Body of pancreas (tissue), 4 donors: Measurements from ENCODE around the gene KATNAL2. TPM values are rescaled to one million over a fixed set of nuclear protein-coding genes. Genes with fewer than 3 reads are reported as not detected.
A peak's percentile ranks its signal among the peaks of the same experiment; 100 is the strongest.
"Not testable (repeated sequence)": the region's sequence is repeated elsewhere in the genome, so short reads cannot be mapped to it uniquely, and the experiment has no call there.

Source experiments
- ATAC-seq: fragments of 150-250 bp; one replicate; pipeline ENCODE4 v1.9.1; 2016
- DNase-seq, 4 donors: peaks; one replicate each; pipeline ENCODE4 v3.0.0-alpha.2; 2019
- H3K27ac ChIP-seq, 4 donors: fragments of 200-600 bp; sonication (generic); 1 replicate in 3 of 4; 2 replicates in 1 of 4; pipeline versions ENCODE4 v1.5.1 to v1.6.1; 2016 to 2019; ENCODE audit warnings: mild to moderate bottlenecking in 1 of 4, mixed read lengths in 1 of 4, moderate library complexity in 1 of 4
- H3K27me3 ChIP-seq, 2 donors: fragments of 200-600 bp; sonication (generic); one replicate each; pipeline ENCODE4 v1.6.0; 2016; ENCODE audit warnings: mild to moderate bottlenecking in 1 of 2
- H3K36me3 ChIP-seq, 2 donors: fragments of 200-600 bp; sonication (generic); replicated peaks in 1 of 2; 2 replicates each; pipeline ENCODE4 v1.5.1; 2016; ENCODE audit warnings: low read depth in 2 of 2; ENCODE audit not compliant: insufficient read depth in 1 of 2
- H3K4me1 ChIP-seq: fragments of 200-600 bp; sonication (generic); one replicate; pipeline ENCODE4 v1.6.0; 2016
- H3K4me3 ChIP-seq, 2 donors: fragments of 200-600 bp; sonication (generic); 1 replicate in 1 of 2; 2 replicates in 1 of 2; pipeline ENCODE4 v1.5.1; 2016 to 2019
- H3K9me3 ChIP-seq, 3 donors: fragments of 200-600 bp; sonication (generic); 1 replicate in 2 of 3; 2 replicates in 1 of 3; pipeline ENCODE4 v1.5.1; 2016
- WGBS, 2 donors: methylation state at CpG; one replicate each; pipeline ENCODE4 v1.1.5; 2017; 5-methylcytosine and 5-hydroxymethylcytosine counted together
- intact Hi-C: fragments of 100-400 bp; cut with DNase I; formaldehyde crosslinking; loops from one replicate; pipeline ENCODE4 v1.15.1; 2023
- total RNA-seq, 2 donors: library from RNA; depleted of rRNA; stranded (reverse); fragments of >200 nt; gene quantifications; one replicate each; pipeline ENCODE4 v1.1.0, GENCODE V29; 2016

The KATNAL2 gene
- total RNA-seq, 2 donors from 2014 or later: 1.8 to 12.2 TPM

DNA sequence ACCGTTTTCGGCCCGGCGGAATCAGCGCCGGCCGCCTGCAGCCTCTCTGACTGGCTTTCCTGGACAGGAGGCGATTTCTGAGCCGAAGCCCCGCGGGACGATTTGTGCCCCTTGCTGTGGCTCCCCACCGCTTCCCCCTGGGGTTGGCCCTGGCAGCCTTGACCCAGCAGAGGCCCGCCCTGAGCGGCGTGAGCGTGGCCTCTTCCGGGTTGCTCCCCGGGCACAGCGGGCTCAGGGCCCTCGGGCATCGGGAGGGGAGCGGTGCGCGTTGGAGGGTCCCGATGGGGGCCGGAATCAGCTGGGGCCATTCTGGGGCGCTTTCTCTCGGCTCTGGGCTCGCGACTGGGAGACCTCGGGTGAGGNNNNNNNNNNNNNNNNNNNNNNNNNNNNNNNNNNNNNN lies 52.1 kb downstream of the KATNAL2 start:
- no CpG with 5 or more reads among the region's 32 CpGs for WGBS, 2 donors
- H3K4me3 ChIP-seq, H3K9me3 ChIP-seq, H3K27ac ChIP-seq, DNase-seq, H3K27me3 ChIP-seq, H3K4me1 ChIP-seq, ATAC-seq, intact Hi-C loops, H3K36me3 ChIP-seq: not testable (repeated sequence)

DNA sequence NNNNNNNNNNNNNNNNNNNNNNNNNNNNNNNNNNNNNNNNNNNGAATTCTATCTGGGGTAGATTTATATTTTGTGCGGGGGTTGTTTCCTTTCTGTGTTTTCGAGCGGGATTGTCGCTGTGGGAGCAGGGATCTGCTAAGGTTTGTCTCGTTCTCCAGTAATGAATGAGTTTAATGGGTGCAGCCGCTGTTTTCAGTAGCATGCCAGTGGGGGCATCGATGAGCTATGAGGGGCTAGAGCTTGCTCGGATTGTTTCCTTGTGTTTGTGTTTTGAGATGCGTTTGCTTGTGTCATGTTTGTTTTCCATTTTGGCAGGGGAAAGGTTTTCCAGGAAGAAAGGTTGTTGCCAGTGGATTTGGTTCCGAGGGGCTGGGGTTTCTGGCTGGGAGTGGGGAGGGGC lies 102.5 kb downstream of the KATNAL2 start:
- DNase-seq, H3K27me3 ChIP-seq, ATAC-seq, H3K9me3 ChIP-seq, intact Hi-C loops, H3K4me3 ChIP-seq, H3K27ac ChIP-seq, H3K36me3 ChIP-seq, H3K4me1 ChIP-seq: not testable (repeated sequence)
- WGBS, 2 donors: no CpG with 5 or more reads among the region's 10 CpGs

DNA sequence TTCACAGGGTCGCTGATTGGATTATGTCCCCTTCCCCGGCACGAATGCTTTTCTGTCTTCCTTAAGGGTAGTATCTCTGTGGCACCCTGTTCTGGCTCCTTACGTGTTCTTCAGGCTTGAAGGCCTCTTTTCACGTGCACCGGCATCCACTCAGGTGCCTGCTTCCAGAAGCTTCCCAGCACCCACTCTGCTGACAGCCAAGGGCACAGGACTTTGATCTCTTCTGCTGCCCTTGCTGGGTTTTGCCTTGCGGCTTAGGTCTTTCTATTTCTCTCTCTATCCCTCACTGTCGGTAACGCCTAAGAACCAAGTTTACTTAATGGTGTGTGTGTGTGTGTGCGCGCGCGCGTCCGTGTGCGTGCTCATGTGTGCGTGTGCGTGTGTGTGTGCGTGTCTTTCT lies 103.4 kb downstream of the KATNAL2 start:
- H3K4me1 ChIP-seq, ATAC-seq, intact Hi-C loops, H3K27me3 ChIP-seq, H3K36me3 ChIP-seq, H3K4me3 ChIP-seq, H3K9me3 ChIP-seq, DNase-seq, H3K27ac ChIP-seq: not testable (repeated sequence)
- no CpG with 5 or more reads among the region's 19 CpGs for WGBS, 2 donors

DNA sequence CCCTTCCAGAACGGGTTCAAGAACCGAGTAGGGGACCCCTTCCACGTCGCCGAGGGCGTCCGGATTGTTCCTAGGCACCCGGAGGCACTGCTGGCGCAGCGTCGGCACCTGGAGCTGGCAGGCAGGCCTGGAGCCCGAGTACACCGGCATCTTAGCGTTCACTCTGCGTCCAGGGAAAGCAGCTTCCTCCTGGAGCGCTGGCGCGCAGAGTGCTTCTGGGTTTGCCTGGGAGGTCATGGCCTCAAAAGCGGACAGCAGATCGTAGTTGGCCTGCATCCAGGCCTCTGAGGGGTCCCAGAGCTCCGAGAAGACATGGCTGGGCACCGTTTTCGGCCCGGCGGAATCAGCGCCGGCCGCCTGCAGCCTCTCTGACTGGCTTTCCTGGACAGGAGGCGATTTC lies 105.4 kb downstream of the KATNAL2 start:
- H3K9me3 ChIP-seq, intact Hi-C loops, H3K27ac ChIP-seq, ATAC-seq, H3K27me3 ChIP-seq, H3K4me1 ChIP-seq, H3K36me3 ChIP-seq, H3K4me3 ChIP-seq: not testable (repeated sequence)
- WGBS, 2 donors: 94 to 96% methylated on average over 8 to 17 of the region's 29 CpGs
- DNase-seq: peak in 1 of 4 donors; percentile 9

DNA sequence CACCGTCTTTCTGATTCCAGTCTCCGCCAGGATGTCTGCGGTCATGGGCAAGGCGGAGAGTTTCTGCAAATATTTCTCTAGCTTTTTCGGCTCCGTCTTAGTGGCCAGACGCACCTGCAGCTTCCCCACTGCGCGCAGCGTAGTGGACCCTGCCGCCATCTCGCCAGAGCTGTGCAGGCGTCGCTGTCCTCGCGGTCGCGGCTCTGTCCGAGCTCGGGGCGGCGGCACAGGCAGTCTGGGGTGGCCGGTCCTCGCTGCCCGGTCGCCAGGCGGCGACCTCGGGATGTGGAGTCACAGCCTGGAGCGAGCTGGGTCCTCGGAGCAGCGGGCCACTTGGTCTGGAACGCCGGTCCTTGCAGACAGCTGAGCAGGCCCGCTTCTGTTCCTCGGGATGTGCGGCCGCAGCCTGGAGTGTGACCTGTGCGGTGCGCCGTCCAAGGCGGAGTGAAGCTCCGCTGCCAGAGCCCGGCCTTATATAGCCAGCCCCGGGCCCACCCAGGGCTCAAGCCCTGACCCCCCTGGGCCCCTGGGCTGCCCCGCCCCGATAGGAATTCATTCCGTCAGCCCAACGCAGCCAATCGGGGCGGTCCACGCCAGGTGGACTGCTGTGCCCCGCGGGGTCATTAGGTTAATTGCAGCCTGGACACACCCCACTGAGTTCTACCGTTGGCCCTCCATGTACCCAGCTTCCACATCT lies 106.5 kb downstream of the KATNAL2 start:
- H3K4me1 ChIP-seq, ATAC-seq, intact Hi-C loops, H3K9me3 ChIP-seq, H3K4me3 ChIP-seq, H3K36me3 ChIP-seq, H3K27me3 ChIP-seq, DNase-seq, H3K27ac ChIP-seq: not testable (repeated sequence)
- WGBS, 2 donors: no CpG with 5 or more reads among the region's 55 CpGs

DNA sequence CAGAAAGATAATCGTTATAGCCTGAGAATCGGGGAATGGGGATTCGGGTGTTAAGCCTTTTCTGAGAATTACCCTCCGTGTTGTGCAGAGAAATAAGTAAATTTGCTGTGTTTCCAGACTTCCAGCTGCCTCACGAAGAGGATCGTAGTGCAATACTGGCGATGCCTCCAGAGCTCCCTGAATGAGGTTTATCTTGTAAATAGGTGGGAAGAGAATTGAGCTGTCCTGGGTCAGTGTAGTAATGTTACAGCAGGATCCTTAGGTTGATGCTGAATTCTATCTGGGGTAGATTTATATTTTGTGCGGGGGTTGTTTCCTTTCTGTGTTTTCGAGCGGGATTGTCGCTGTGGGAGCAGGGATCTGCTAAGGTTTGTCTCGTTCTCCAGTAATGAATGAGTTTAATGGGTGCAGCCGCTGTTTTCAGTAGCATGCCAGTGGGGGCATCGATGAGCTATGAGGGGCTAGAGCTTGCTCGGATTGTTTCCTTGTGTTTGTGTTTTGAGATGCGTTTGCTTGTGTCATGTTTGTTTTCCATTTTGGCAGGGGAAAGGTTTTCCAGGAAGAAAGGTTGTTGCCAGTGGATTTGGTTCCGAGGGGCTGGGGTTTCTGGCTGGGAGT lies 108.3 kb downstream of the KATNAL2 start:
- ATAC-seq, DNase-seq, H3K4me1 ChIP-seq, H3K4me3 ChIP-seq, H3K27me3 ChIP-seq, H3K9me3 ChIP-seq, H3K27ac ChIP-seq, intact Hi-C loops, H3K36me3 ChIP-seq: not testable (repeated sequence)
- WGBS, 2 donors: 81 to 82% methylated on average over 11 of the region's 17 CpGs

DNA sequence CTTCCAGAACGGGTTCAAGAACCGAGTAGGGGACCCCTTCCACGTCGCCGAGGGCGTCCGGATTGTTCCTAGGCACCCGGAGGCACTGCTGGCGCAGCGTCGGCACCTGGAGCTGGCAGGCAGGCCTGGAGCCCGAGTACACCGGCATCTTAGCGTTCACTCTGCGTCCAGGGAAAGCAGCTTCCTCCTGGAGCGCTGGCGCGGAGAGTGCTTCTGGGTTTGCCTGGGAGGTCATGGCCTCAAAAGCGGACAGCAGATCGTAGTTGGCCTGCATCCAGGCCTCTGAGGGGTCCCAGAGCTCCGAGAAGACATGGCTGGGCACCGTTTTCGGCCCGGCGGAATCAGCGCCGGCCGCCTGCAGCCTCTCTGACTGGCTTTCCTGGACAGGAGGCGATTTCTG lies 111.3 kb downstream of the KATNAL2 start:
- H3K4me3 ChIP-seq, intact Hi-C loops, DNase-seq, H3K36me3 ChIP-seq, H3K9me3 ChIP-seq, H3K4me1 ChIP-seq, ATAC-seq, H3K27me3 ChIP-seq, H3K27ac ChIP-seq: not testable (repeated sequence)
- WGBS, 2 donors: 93% methylated on average over 12 of the region's 29 CpGs; no CpG with 5 or more reads in 1 of the 2 donors

DNA sequence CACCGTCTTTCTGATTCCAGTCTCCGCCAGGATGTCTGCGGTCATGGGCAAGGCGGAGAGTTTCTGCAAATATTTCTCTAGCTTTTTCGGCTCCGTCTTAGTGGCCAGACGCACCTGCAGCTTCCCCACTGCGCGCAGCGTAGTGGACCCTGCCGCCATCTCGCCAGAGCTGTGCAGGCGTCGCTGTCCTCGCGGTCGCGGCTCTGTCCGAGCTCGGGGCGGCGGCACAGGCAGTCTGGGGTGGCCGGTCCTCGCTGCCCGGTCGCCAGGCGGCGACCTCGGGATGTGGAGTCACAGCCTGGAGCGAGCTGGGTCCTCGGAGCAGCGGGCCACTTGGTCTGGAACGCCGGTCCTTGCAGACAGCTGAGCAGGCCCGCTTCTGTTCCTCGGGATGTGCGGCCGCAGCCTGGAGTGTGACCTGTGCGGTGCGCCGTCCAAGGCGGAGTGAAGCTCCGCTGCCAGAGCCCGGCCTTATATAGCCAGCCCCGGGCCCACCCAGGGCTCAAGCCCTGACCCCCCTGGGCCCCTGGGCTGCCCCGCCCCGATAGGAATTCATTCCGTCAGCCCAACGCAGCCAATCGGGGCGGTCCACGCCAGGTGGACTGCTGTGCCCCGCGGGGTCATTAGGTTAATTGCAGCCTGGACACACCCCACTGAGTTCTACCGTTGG lies 112.4 kb downstream of the KATNAL2 start:
- H3K27me3 ChIP-seq, H3K36me3 ChIP-seq, intact Hi-C loops, H3K4me3 ChIP-seq, DNase-seq, H3K9me3 ChIP-seq, H3K4me1 ChIP-seq, H3K27ac ChIP-seq: not testable (repeated sequence)
- ATAC-seq: peak; percentile 28
- WGBS, 2 donors: no CpG with 5 or more reads among the region's 55 CpGs

DNA sequence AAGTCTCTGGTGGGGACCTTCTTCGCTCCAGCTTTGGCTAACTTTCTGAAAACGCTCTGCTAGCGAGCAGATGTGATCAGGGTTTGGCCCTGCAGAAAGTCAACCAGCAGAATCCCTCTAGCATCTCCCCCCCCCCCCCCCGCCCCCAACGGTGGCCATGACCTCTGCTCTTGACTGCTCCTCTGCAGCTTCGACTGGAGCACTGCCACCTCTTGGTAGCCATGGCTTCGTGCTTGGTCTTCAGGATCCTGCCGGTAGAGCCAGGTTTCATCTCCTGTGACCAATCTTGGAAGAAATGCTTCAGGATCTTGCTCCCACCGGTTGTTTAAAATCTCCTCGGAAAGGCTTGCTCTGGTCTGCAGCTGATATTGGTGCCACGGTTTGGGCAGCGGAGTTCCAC lies 113.5 kb downstream of the KATNAL2 start:
- H3K27me3 ChIP-seq, H3K27ac ChIP-seq, H3K36me3 ChIP-seq, DNase-seq, H3K9me3 ChIP-seq, H3K4me3 ChIP-seq, H3K4me1 ChIP-seq, intact Hi-C loops, ATAC-seq: not testable (repeated sequence)
- 86 to 90% methylated on average over 4 of the region's 12 CpGs for WGBS, 2 donors
